ENCODE data around the gene AOC2.

The AOC2 gene, protein sequence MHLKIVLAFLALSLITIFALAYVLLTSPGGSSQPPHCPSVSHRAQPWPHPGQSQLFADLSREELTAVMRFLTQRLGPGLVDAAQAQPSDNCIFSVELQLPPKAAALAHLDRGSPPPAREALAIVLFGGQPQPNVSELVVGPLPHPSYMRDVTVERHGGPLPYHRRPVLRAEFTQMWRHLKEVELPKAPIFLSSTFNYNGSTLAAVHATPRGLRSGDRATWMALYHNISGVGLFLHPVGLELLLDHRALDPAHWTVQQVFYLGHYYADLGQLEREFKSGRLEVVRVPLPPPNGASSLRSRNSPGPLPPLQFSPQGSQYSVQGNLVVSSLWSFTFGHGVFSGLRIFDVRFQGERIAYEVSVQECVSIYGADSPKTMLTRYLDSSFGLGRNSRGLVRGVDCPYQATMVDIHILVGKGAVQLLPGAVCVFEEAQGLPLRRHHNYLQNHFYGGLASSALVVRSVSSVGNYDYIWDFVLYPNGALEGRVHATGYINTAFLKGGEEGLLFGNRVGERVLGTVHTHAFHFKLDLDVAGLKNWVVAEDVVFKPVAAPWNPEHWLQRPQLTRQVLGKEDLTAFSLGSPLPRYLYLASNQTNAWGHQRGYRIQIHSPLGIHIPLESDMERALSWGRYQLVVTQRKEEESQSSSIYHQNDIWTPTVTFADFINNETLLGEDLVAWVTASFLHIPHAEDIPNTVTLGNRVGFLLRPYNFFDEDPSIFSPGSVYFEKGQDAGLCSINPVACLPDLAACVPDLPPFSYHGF

DNA sequence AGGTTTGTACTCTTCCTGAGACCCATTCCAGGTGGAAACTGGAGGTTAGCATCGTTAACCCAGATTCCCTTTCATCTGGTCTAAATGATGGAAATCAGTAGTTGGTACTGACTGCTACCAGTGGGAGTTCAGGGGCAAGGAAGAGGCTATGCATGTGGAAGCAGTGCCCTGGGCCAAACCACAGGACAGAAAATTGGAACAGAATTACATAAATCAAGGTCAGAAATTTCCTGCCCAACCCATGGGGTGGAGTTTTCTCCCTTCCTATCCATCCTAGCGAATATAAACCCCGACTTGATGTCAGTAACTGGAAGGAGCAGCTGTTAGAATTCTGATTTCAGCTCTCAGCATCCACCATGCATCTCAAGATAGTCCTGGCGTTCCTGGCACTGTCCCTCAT is at the start of gene AOC2:
Gene AOC2, plus strand, starts transcription at position 310 of the 400 bp plus-strand sequence. Its CDS starts 47 bp downstream, at position 357.
- no peak for DNase-seq

DNA sequence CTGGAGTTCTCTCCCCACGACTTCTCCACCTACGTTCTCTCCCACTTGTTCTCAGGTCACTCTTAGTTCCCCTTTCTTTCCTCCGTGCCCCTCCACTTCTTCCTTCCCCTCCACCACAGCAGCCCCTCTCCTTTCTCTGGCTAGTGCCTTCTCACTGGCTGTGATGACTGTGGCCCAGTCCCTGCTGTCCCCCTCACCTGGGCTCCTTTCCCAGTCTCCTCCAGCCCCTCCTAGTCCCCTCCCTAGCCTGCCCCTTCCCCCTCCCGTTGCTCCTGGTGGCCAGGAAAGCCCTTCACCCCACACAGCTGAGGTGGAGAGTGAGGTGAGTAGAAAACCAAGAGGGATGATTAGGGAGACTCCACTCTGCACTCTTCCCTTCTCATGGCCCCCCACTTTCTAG is 49.3 kb upstream of the AOC2 start:
- DNase-seq: no peak

DNA sequence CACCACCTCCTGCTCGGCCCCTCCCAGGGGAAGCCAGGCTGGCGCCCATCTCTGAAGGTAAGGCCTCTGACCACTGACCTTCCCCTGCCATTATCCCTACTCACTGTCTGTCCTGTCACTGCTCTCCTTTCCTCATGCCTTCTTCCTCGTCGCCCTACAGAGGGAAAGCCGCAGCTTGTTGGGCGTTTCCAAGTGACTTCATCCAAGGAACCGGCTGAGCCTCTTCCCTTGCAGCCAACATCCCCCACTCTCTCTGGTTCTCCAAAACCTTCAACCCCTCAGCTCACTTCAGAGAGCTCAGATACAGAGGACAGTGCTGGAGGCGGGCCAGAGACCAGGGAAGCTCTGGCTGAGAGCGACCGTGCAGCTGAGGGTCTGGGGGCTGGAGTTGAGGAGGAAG is 48.9 kb upstream of the AOC2 start:
- no peak for DNase-seq

DNA sequence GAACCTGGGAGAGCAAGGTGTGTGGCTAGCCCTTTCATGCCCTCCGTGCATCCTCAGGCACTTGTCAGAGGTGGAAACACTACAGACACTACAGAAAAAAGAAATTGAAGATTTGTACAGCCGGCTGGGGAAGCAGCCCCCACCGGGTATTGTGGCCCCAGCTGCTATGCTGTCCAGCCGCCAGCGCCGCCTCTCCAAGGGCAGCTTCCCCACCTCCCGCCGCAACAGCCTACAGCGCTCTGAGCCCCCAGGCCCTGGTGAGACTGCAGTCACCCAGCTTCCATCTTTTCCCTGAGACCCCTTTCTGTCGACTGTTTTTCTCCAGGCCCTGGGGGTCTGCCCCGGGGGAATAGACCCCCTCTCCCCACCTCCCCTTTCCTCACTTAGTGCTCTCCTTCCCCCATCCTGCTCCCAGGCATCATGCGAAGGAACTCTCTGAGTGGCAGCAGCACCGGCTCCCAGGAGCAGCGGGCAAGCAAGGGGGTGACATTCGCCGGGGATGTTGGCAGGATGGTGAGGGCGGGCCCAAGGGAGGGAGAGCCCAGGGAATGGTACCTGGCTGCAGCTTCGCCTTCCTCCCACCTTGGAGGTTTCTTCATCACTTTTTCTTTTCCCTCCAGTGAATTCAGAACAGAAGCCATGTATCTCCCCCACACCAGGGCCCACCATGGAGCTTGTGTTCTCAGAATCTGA is 48.2 kb upstream of the AOC2 start:
- no peak for DNase-seq

DNA sequence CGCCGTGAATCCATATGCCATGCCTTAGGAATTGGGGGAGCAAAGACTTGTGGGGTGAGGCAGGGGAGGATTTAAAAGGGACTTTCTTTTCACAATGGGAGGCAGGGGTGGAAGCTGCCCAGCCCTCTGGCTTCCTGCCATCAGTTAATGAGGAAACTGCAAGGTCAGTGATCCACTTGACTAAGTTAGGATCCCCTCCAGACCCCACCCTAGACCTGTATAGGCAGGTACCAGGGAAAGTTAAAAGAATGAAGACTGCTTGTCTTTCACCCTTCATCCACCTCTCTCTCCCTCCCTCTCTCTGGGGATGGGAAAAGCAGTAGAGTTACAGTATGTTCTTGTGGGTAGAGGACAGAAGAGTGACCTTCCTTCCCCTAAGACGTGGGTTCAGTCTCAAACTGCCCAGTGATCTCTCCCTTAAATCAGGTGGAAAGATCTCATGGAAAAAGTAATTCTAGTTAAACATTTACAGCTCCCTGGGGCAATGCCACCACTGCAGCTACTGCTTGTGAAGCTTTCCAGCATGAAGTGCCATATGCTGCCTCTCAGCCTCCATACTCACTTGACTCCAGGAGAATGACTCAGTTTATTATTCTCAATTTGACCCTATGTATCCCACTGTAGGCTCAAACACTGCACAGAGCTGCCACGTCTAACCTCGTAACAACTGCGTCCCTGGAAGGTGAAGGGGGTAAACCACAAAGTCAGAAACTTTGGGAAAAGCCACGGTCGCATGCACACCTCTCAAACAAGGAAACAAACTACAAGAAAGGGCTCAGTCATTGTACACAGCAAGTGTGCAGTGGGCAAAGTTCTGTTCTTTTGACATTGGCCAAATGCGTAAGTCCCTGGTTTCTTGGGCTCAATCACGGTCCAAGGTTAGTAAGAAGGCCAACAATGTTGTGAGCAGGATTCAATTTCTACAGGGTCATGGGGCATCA is 47.0 kb upstream of the AOC2 start:
- no peak for DNase-seq

GRCh38 chr17:42798011-42798382 is 46.4 kb upstream of the AOC2 start:
- no peak for DNase-seq

DNA sequence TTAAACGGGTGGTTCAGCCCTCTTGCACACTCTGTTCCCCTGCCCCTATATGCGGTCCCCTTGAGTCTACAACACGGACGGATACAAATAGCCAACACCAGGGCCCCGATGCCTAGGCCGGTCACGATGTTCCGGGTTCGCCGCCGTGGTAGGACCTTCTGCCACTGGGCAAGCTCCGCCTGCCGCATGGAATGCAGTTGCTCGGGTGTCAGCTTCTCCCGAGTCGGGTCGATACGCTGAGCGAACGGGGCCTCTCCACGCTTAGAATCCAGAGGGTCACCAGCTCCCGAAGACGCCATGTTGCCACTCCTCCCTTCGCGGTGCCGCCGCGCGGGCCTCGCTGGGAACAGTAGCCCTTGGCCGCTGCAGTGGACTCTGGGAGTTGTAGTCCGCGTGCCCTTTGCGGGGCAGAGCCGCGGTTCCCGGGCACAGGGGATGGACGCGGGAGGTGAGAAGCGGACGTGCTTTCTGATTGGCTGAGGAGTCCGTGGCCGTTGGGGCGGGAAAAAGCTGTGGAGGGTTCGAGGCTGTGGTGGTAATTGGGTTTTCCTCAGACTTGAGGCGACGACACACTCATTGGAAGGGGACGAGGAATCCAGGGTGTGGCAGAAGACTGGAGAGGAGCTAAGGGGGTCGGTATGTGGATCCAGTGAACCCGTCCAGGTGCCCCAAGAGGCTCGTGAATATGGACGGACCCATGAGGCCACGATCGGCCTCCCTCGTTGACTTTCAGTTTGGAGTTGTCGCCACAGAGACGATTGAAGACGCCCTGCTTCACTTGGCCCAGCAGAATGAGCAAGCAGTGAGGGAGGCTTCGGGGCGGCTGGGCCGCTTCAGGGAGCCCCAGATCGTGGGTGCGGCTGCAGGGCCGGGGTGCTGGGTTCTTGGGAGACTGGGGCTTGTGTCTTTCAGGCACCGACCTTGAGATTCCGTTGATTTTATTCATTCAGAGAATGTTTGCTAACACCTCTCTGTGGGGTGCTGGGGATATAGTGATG is 45.7 kb upstream of the AOC2 start, which contains the start of the genes CNTD1 and COA3:
Gene CNTD1, plus strand, starts transcription at position 479 of the 998 bp plus-strand sequence. Its CDS starts 207 bp downstream, at position 686.
Gene COA3, minus strand, starts transcription at position 322 of the 998 bp plus-strand sequence. Its CDS starts 23 bp downstream, at position 299.
- DNase-seq: peak; percentile 74 to 79

- DNase-seq: no peak
These were observed 41.1 kb upstream of the AOC2 start for GRCh38 chr17:42803074-42803883.

DNA sequence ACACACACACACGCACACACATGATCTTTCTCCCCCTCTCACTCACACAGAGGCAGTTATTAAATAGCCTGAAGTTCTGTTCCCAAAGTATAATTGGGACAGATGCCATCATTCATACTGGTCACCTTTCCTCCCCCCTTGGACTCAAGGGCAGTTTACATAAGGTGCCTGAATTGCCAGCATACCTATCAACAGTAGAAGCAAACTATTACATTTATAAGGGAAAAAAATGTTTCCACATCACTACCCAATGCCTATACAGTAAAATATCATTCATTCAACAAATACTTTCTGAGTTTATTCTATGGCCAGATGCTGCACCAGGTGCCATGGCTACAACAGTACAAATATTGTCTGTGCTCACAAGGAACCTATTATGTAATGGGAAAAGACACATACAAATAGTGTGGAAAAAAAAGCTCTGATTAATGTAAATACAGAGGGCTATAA is 39.4 kb upstream of the AOC2 start:
- DNase-seq: no peak

GRCh38 chr17:42806249-42806648 is 38.1 kb upstream of the AOC2 start:
- no peak for DNase-seq

DNA sequence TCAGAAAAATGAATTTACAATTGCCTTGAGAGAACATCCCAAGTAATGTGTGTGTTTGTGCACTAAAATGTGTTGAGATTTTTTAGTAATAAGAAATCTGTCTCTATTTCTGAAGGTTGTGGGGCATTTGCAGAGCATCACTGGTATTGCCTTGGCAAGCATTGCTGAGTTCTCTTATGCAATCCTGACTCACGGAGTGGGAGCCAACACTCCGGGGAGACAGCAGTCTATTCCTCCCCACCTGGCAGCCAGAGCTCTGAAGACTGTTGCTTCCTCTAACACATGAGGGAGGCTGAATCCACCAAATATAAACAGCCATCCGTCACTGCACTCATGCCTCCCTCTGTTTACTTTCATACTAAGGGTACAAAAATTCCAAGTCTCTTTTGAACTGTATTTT is 35.1 kb upstream of the AOC2 start:
- no peak for DNase-seq

DNA sequence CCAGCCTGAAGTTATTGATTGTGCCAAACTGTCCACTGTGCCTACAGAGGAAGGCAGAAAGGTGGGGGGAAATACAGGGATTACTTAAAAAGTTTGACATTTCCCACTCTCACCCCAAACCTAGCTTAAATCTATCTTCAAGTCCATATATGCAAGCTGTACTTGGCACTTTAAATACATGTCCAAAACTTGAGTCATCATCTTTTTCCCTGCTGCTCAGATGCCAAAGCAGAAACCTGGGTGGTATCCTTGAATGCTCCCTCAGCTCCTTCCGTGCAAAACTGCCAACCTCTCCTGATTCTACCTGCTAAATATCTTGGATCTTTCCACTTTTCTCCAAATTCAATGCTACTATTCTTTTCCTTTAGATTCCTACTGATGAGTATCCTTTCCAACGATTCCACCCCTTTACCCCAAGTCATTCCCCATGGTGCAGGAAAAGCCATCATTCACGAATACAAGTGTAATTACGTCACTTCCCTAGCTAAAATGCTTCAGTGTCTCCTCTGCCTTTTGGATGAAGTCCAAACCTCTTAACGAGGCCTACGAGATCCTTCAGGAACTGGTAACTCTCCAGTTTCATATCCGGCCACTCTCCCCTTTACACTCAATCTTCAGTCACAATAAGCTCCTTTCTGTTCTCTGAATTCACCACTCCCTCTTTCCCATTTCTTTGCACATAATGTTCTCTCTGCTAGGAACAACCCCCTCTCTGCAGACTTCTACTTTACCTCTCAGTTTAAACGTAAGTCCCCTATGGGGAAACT is 29.6 kb upstream of the AOC2 start:
- no peak for DNase-seq

DNA sequence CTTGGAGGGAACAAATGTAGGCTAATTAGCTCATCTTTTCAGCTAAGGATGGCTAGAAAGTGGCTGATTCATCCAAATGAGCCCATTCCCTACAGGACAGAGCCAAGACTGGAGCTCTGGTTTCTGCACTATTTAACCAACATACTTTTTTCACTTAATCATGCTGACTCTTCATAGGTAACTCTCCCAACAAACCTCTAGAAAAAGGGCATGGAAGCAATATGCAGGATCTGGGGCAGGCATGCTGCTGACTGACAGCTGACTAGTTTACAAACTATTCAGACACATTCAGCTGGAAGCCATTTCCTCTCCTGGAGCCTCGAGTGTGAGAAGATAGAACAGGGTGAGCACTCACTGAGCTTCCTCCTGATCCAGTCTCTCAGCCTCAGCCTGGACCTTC is 26.5 kb upstream of the AOC2 start:
- no peak for DNase-seq

DNA sequence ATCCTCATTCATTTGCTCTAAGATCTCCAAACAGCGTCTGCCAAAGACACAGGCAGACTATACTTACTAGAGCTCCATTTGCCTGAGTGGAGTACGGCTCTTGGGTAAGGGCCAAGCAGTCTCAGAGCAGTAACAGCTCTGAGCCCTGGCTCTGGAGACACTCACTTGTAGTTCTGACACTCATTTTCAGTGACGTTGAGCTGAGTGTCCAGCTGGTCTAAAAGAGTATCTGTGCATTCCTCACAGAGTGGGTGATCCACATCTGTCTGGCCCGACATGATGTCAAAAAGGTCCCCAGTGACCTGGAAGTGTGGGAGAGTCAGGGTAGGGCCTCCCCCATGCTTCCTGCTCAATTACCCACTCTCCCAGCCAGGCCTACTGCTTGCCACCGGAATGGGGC is 26.0 kb upstream of the AOC2 start:
- no peak for DNase-seq

- peak; percentile 50 to 59 for DNase-seq
These were observed 24.3 kb upstream of the AOC2 start for GRCh38 chr17:42819939-42820535.

DNA sequence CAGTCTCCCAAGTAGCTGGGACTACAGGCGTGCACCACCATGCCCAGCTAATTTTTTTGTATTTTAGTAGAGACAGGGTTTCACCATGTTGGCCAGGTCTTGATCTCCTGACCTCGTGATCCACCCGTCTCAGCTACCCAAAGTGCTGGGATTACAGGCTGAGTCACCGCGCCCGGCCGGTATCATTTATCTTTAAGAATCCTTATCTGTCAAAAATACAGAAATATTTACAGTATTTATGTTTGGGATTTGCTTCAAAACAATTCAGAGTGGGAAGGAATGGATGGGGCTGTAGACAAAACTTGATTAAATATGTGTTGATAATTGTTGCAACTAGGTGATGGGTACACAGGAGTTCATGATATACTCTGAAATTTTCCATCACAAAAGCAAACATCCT is 23.2 kb upstream of the AOC2 start:
- DNase-seq: no peak

- DNase-seq: no peak
These were observed 16.9 kb upstream of the AOC2 start for GRCh38 chr17:42827472-42827871.

GRCh38 chr17:42830971-42831370 is 13.4 kb upstream of the AOC2 start:
- DNase-seq: no peak
